Measurements from ENCODE around the gene THSD4. TPM values are rescaled to one million over a fixed set of nuclear protein-coding genes. Genes with fewer than 3 reads are reported as not detected.
"Not testable (repeated sequence)": the region's sequence is repeated elsewhere in the genome, so short reads cannot be mapped to it uniquely, and the experiment has no call there.

THSD4 gene
- total RNA-seq, 1 donor from 2014 or later = 116 TPM

GRCh38 chr15:71237456-71238188, 122.4 kb downstream of the THSD4 start:
- DNase-seq (ENCODE audit: low spot score) = peak; percentile 82
- intact Hi-C loops (cut with DNase I) = no loop called here

DNA sequence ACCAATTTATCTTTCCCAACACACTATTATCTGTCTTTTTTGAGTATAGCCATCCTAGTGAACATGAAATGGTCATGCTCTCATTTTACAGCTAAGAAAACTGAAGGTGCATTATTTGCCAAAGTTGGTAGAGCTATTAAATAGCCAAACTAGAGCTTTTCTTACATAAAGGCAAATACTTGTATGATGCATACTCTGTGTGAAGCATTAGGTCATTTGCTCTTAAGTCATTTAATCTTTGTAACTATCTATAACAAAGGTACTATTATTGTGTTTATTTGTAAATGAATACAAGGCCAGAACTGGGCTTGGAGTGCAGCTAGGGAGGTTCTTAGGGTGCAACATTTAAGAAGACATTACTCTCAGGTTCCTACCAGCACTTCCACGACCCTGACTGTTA, 123.7 kb downstream of the THSD4 start:
- intact Hi-C loops (cut with DNase I) = no loop called here
- no peak for DNase-seq (ENCODE audit: low spot score)

- no peak for DNase-seq (ENCODE audit: low spot score)
- intact Hi-C loops (cut with DNase I) = no loop called here
These were observed 124.5 kb downstream of the THSD4 start for GRCh38 chr15:71239592-71240364.

GRCh38 chr15:71242292-71242691, 127.0 kb downstream of the THSD4 start:
- intact Hi-C loops (cut with DNase I) = no loop called here
- no peak for DNase-seq (ENCODE audit: low spot score)

DNA sequence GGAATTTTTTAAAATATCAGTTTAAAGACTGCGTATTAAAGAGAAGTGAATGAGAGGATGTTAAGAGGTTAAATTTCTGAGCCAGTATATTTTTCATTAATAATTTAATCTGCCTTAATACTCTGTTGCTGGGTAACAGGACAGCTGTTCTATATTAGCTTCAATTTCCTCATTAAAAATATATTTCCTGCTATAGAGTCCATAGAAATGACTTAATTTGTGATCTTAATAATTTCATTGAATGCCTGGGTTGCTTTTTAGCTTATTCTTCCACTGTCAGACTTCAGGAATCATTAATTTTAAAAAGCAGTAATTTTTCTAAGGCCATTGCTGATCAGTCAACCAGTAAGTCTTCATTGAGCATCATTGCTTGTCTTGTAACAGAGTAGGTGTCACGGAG, 129.0 kb downstream of the THSD4 start:
- no peak for DNase-seq (ENCODE audit: low spot score)
- intact Hi-C loops (cut with DNase I) = no loop called here

- DNase-seq (ENCODE audit: low spot score) = no peak
- intact Hi-C loops (cut with DNase I) = no loop called here
These were observed 130.3 kb downstream of the THSD4 start for GRCh38 chr15:71245588-71245987.

DNA sequence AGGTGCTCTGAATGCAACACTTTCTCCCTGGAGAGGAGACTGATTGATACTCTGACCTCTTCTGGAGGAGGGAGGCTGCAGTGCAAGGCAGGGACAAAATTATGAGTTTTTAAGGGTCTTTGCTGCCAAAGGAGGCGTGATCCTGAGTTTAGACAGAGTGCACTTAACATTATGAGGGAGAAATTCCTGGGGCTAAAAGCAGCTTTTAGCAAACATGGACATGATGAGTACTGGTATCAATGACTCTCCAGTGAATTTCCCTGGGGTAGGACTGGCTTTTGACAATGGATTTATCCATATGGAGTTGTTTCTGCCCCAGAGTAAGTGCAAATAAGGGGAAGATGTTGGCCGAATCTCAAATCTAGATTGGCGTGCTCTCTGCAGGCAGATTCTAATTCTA, 133.1 kb downstream of the THSD4 start:
- DNase-seq (ENCODE audit: low spot score) = no peak
- intact Hi-C loops (cut with DNase I) = no loop called here

GRCh38 chr15:71249986-71250385, 134.7 kb downstream of the THSD4 start:
- DNase-seq (ENCODE audit: low spot score) = no peak
- intact Hi-C loops (cut with DNase I) = no loop called here

DNA sequence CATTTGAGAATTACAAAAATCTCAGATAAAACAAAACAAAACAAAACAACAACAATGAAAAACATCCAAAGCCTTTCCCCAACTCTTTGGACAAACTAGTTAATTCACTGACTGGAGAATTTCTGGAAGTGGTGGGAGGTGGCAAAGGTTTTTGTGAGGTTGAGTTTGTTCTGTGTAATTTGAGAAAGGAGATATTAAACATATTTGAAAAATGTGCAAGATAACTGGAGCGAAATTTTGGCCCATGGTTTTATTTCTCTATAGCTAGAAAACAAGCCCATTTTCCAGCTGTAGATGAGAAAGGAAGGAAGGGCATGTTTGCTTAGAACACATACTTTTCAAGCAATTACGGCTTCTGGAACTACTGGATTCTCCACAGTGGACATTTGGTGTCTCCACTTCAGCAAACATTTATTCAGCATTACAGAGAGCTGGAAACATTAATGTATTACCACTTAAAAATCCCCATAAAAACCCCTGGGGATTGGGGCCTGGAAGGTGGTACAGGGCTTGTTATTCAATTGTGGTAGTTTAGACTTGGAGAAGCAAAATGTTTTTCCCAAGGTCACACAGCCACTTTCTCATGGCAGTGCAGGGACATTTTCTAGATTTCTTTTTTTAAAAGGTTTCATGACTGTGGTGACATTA, 135.8 kb downstream of the THSD4 start:
- DNase-seq (ENCODE audit: low spot score) = no peak

GRCh38 chr15:71251584-71252043, 136.3 kb downstream of the THSD4 start:
- intact Hi-C loops (cut with DNase I) = no loop called here
- DNase-seq (ENCODE audit: low spot score) = no peak

More for the DNA sequence above, 135.8 kb downstream of the THSD4 start:
- intact Hi-C loops (cut with DNase I) = no loop called here

- intact Hi-C loops (cut with DNase I) = no loop called here
- DNase-seq (ENCODE audit: low spot score) = no peak
These were observed 136.9 kb downstream of the THSD4 start for GRCh38 chr15:71252044-71252739.

GRCh38 chr15:71252740-71253047, 137.4 kb downstream of the THSD4 start:
- DNase-seq (ENCODE audit: low spot score) = no peak
- intact Hi-C loops (cut with DNase I) = no loop called here

DNA sequence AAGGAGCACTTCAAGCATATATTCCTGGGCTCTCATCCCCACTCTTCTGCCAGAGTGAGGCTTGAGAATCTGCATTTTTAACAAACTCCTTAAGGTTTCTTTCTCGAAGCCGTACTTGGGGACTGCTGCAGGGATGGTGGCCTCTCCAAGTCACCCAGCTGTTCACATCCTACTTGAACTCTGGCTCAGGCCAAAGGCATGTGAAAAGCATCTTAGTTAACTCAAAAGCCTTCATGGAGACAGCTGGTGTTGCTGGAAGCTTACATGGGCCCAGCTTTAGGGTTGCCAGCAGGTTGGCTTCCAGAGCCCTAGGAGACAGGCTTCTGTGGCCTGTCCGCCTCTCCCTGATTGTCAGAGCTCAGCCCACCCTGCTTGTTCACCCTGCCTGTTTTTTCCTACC, 139.2 kb downstream of the THSD4 start:
- no peak for DNase-seq (ENCODE audit: low spot score)
- intact Hi-C loops (cut with DNase I) = no loop called here

- intact Hi-C loops (cut with DNase I) = no loop called here
- DNase-seq (ENCODE audit: low spot score) = no peak
These were observed 141.8 kb downstream of the THSD4 start for GRCh38 chr15:71256934-71257664.

- intact Hi-C loops (cut with DNase I) = no loop called here
These were observed 144.6 kb downstream of the THSD4 start for GRCh38 chr15:71259866-71260265.

GRCh38 chr15:71261418-71261817, 146.1 kb downstream of the THSD4 start:
- no peak for DNase-seq (ENCODE audit: low spot score)
- intact Hi-C loops (cut with DNase I) = no loop called here

More at GRCh38 chr15:71259866-71260265, 144.6 kb downstream of the THSD4 start:
- DNase-seq (ENCODE audit: low spot score) = no peak

GRCh38 chr15:71261909-71262308, 146.6 kb downstream of the THSD4 start:
- no peak for DNase-seq (ENCODE audit: low spot score)
- intact Hi-C loops (cut with DNase I) = no loop called here

DNA sequence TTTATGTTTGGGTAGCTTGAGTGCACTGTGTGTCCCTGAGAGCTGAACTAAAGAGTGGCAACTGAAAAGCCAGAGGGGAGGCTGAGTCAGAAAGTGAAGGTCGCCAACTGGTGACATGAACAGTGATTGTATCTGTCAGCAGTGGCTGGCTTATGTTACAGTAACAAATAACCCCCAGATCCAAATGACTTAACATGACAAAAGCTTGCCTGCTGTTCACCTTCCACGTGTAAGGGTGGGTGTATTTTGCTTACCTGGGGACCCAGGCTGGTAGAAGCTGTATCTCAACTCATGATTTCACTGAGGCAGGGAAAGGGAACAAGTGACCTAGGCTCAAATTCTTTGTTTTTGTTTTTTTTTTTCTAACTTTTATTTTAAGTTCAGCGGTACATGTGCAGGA, 147.3 kb downstream of the THSD4 start:
- intact Hi-C loops (cut with DNase I) = no loop called here
- DNase-seq (ENCODE audit: low spot score) = no peak

- DNase-seq (ENCODE audit: low spot score); intact Hi-C loops (cut with DNase I): not testable (repeated sequence)
These were observed 150.3 kb downstream of the THSD4 start for GRCh38 chr15:71265606-71266005.

Data from cardiac septum (tissue), 1 donor.